GM12878 (cell line): ENCODE results near the gene PFKP. TPM values are rescaled to one million over a fixed set of nuclear protein-coding genes. Genes with fewer than 3 reads are reported as not detected.

Experiments
- ATAC-seq: fragments of 200-7000 bp; cut with Tn5 transposase; 3 replicates; pipeline ENCODE4 v1.9.1; 2020; ENCODE audit warnings: mild to moderate bottlenecking, moderate library complexity
- BruUV-seq: library from RNA; stranded (reverse); fragments of 400-500 nt; replicated peaks from 2 replicates; lab custom pipeline; 2021; lab: Mats Ljungman, UMichigan
- CTCF ChIA-PET: fragments of 300-600 bp; sonication (Branson Sonifier 250); formaldehyde crosslinking; extraction: SDS; loops from one replicate; lab custom pipeline; 2021; ENCODE audit warnings: inconsistent platforms; lab: Yijun Ruan, JAX
- POLR2A ChIA-PET: fragments of 350-600 bp; formaldehyde crosslinking; extraction: SDS; loops from one replicate; lab custom pipeline; 2021; ENCODE audit warnings: inconsistent platforms; lab: Charles Lee
- RAD21 ChIA-PET: fragments of 300-600 bp; sonication (Branson Sonifier 250); formaldehyde crosslinking; loops from one replicate; lab custom pipeline; 2023; ENCODE audit warnings: antibody characterized with exemption; ENCODE audit not compliant: unreplicated experiment; lab: Charles Lee
- SMC1A ChIA-PET: fragments of 300-600 bp; sonication (Branson Sonifier 250); formaldehyde crosslinking; loops from one replicate; lab custom pipeline; 2023; ENCODE audit not compliant: unreplicated experiment, uncharacterized antibody; lab: Charles Lee
- DNase-seq: peaks from one replicate; pipeline ENCODE4 v3.0.0-alpha.2; 2011; ENCODE audit warnings: low read depth, low spot score
- FAIRE-seq: peaks from 3 replicates; lab custom pipeline; 2011; peaks lifted over from hg19 to GRCh38; lab: Jason Lieb, UNC
- H2AFZ ChIP-seq: 2 replicates; pipeline ENCODE4 v1.6.0; 2011; ENCODE audit warnings: low read depth, low read length, control low read depth; ENCODE audit not compliant: control insufficient read depth
- H3K27ac ChIP-seq: 2 replicates; pipeline ENCODE4 v1.5.1; 2011; ENCODE audit warnings: control low read depth; ENCODE audit not compliant: control insufficient read depth, insufficient read depth
- H3K27me3 ChIP-seq, 2 experiments: replicated peaks in 1 of 2; 2 replicates each; pipeline versions ENCODE4 v1.6.0 to v1.6.1; 2011; ENCODE audit warnings: low read length in 1 of 2; ENCODE audit not compliant: control insufficient read depth in 2 of 2, insufficient read depth in 2 of 2
- H3K36me3 ChIP-seq, 2 experiments: 2 replicates each; pipeline ENCODE4 v1.5.1; 2011; ENCODE audit warnings: low read length in 1 of 2; ENCODE audit not compliant: control insufficient read depth in 2 of 2, insufficient read depth in 2 of 2
- H3K4me1 ChIP-seq: 2 replicates; pipeline ENCODE4 v1.6.1; 2011; ENCODE audit warnings: mild to moderate bottlenecking, low read length, moderate library complexity, mixed read lengths; ENCODE audit not compliant: control insufficient read depth, insufficient read depth
- H3K4me2 ChIP-seq: 2 replicates; pipeline ENCODE4 v1.6.0; 2011; ENCODE audit warnings: control low read depth; ENCODE audit not compliant: control insufficient read depth, insufficient read depth
- H3K4me3 ChIP-seq: fragments of 200-600 bp; sonication (generic); 2 replicates; pipeline ENCODE4 v1.5.1; 2016
- H3K79me2 ChIP-seq: 2 replicates; pipeline ENCODE4 v1.6.0; 2011; ENCODE audit warnings: low read length; ENCODE audit not compliant: control insufficient read depth, insufficient read depth
- H3K9ac ChIP-seq: 2 replicates; pipeline ENCODE4 v1.8.0; 2011; ENCODE audit warnings: low read length, control low read depth, mixed read lengths; ENCODE audit not compliant: control insufficient read depth, insufficient read depth
- H3K9me3 ChIP-seq: replicated peaks from 3 replicates; pipeline ENCODE4 v1.5.1; 2011; ENCODE audit warnings: mild to moderate bottlenecking, low read length; ENCODE audit not compliant: control insufficient read depth, insufficient read depth
- H4K20me1 ChIP-seq: 2 replicates; pipeline ENCODE4 v1.6.0; 2011; ENCODE audit not compliant: control insufficient read depth, insufficient read depth
- CBFB ChIP-seq: IDR thresholded peaks from 2 replicates; pipeline ENCODE4 v1.6.1; 2016; ENCODE audit warnings: antibody characterized with exemption, low read depth
- CEBPZ ChIP-seq: fragments of 150-350 bp; IDR thresholded peaks from 2 replicates; pipeline ENCODE4 v1.6.1; 2016; ENCODE audit warnings: low read depth, low read length
- FOXK2 ChIP-seq: fragments of 450-650 bp; IDR thresholded peaks from 2 replicates; pipeline ENCODE4 v1.6.1; 2017; ENCODE audit warnings: mild to moderate bottlenecking, moderate library complexity
- PBX3 ChIP-seq: IDR thresholded peaks from 2 replicates; pipeline ENCODE4 v1.6.1; 2011; ENCODE audit warnings: mild to moderate bottlenecking, low read depth, low read length, moderate library complexity; ENCODE audit not compliant: insufficient replicate concordance
- RAD21 ChIP-seq: IDR thresholded peaks from 2 replicates; pipeline ENCODE4 v1.6.1; 2011; ENCODE audit warnings: mild to moderate bottlenecking, low read depth, low read length, moderate library complexity; ENCODE audit not compliant: insufficient read depth
- RCOR1 ChIP-seq: conservative IDR thresholded peaks from 2 replicates; pipeline ENCODE4 v1.6.1; 2012; ENCODE audit warnings: low read depth, low read length, improper control_type of control experiment
- SIN3A ChIP-seq: IDR thresholded peaks from 2 replicates; pipeline ENCODE4 v1.6.1; 2012; ENCODE audit warnings: low read depth, low read length, improper control_type of control experiment
- SMAD5 ChIP-seq: IDR thresholded peaks from 2 replicates; pipeline ENCODE4 v1.6.1; 2016; ENCODE audit warnings: antibody characterized with exemption, low read depth
- WGBS: methylation state at CpG from one replicate; pipeline ENCODE4 v1.1.6; 2016; ENCODE audit warnings: low lambda C conversion rate; ENCODE audit not compliant: insufficient replicate concordance, insufficient coverage; ENCODE audit errors: missing lambda C conversion rate; 5-methylcytosine and 5-hydroxymethylcytosine counted together
- in situ Hi-C: fragments of 300-500 bp; cut with MboI; formaldehyde crosslinking; loops from 9 replicates; pipeline ENCODE4 v1.14.3; 2018; ENCODE audit warnings: mixed read lengths
- intact Hi-C: fragments of 100-400 bp; cut with micrococcal nuclease; formaldehyde crosslinking; loops from one replicate; pipeline ENCODE4 v1.14.2; 2022; ENCODE audit not compliant: unreplicated experiment
- polyA plus RNA-seq, 11 experiments: library from polyadenylated mRNA; depleted of rRNA in 4 of 11; unstranded in 6 of 11; stranded (reverse) in 5 of 11; fragments of >200 nt; fragmentation: Nextera tagmentation in 4 of 11; fragmentation: Illumina TruSeq in 1 of 11; extraction: Ambion mirVana in 4 of 11; extraction: Trizol in 1 of 11; gene quantifications; 1 replicate in 1 of 11; 2 replicates in 10 of 11; pipeline versions ENCODE4 v1.2.1 to v1.2.3, GENCODE V29; 2011 to 2016; ENCODE audit warnings: inconsistent platforms in 2 of 11, missing spikeins in 2 of 11, low read depth in 1 of 11
- total RNA-seq, 4 experiments: library from RNA; depleted of rRNA in 3 of 4; stranded (reverse); fragments of >200 nt in 3 of 4; fragmentation: Illumina TruSeq in 1 of 4; extraction: Trizol in 1 of 4; gene quantifications; 2 replicates each; pipeline versions ENCODE4 v1.2.1 to v1.2.3, GENCODE V29; 2013 to 2021

PFKP gene
- total and polyA plus RNA-seq, 10 of the 15 experiments (the other 5 are each of a cell fraction or from before 2014, with no cell fraction given) = 27.0 to 145 (median 95.7) TPM

- SMC1A ChIA-PET = no interaction called here
- Histone ChIP-seq H3K36me3 (peaks cover 16 to 22% of the 10 kb centered on the region in 2 experiments), H3K9ac (no peak overlapping the region), H3K4me1 (no peaks in the 10 kb centered on the region), H3K27me3 (no peaks in the 10 kb centered on the region), H4K20me1 (no peaks in the 10 kb centered on the region), H3K27ac (no peak overlapping the region), H3K4me2 (no peak overlapping the region), H3K79me2 (no peaks in the 10 kb centered on the region), H3K4me3 (no peak overlapping the region), H3K9me3 (no peaks in the 10 kb centered on the region), H2AFZ (no peak overlapping the region)
- FAIRE-seq = no peak
- no peak for DNase-seq
- 91% methylated on average over 14 of the region's 14 CpGs for whole genome bisulfite sequencing
- intact Hi-C loops (no loop called here), in situ Hi-C loops (no loop called here)
- POLR2A ChIA-PET = no interaction called here
- RAD21 ChIA-PET = no interaction called here
- CTCF ChIA-PET = no interaction called here
- no TSS peak for BruUV-seq
- no peak for ATAC-seq
- TF ChIP-seq RAD21 = no peak
- TF ChIP-seq SIN3A = no peak
- TF ChIP-seq PBX3 = no peak
- TF ChIP-seq FOXK2 = no peak
- TF ChIP-seq RCOR1 = no peak
- no peak for TF ChIP-seq CBFB
- TF ChIP-seq, all 136 proteins: peak for 0
Measured at GRCh38 chr10:3150961-3151360, 83.6 kb downstream of the PFKP start.

GRCh38 chr10:3151889-3152565, 84.7 kb downstream of the PFKP start:
- DNase-seq (no peak), FAIRE-seq (no peak), ATAC-seq (no peak)
- WGBS = 88% methylated on average over 13 of the region's 13 CpGs
- BruUV-seq = no TSS peak
- Histone ChIP-seq H3K27me3 (no peaks in the 10 kb centered on the region), H3K9me3 (no peaks in the 10 kb centered on the region), H3K4me2 (no peak overlapping the region), H3K27ac (no peak overlapping the region), H3K4me1 (no peaks in the 10 kb centered on the region), H2AFZ (no peak overlapping the region), H3K4me3 (no peak overlapping the region), H4K20me1 (no peaks in the 10 kb centered on the region), H3K9ac (no peak overlapping the region), H3K36me3 (peaks cover 16 to 20% of the 10 kb centered on the region in 2 experiments), H3K79me2 (no peaks in the 10 kb centered on the region)
- RAD21 ChIA-PET = no interaction called here
- POLR2A ChIA-PET = no interaction called here
- CTCF ChIA-PET = no interaction called here
- in situ Hi-C loops (no loop called here), intact Hi-C loops (no loop called here)
- SMC1A ChIA-PET = no interaction called here
- TF ChIP-seq SMAD5 (no peak), CEBPZ (no peak)
